ENCODE measurements around the gene SLCO1C1. TPM values are rescaled to one million over a fixed set of nuclear protein-coding genes. Genes with fewer than 3 reads are reported as not detected.

SLCO1C1 gene
- total RNA-seq, 1 experiment from 2014 or later: not detected

GRCh38 chr12:20704860-20705259 lies 9.7 kb downstream of the SLCO1C1 start:
- no peak overlapping the region for H3K4me2 ChIP-seq (ENCODE audit: low read length)
- CTCF ChIA-PET: no interaction called here
- POLR2A ChIA-PET: no interaction called here
- no peaks in the 10 kb centered on the region for H3K9me2 ChIP-seq (ENCODE audit: insufficient read depth)
- no peak overlapping the region for H3K9ac ChIP-seq (ENCODE audit: low read length)
- H3K4me3 ChIP-seq (replicated peaks in 1 of 2; ENCODE audit: low read depth in 1 of 2, low read length in 2 of 2): no peak overlapping the region
- H4K20me1 ChIP-seq (ENCODE audit: insufficient read depth): no peaks in the 10 kb centered on the region
- intact Hi-C loops (cut with micrococcal nuclease): no loop called here
- no peaks in the 10 kb centered on the region for H3K79me2 ChIP-seq (ENCODE audit: insufficient read depth, low read length)
- RAD21 ChIA-PET (ENCODE audit: low non-redundant PET in 1 of 2, low total read pairs in 2 of 2, uncharacterized antibody in 2 of 2, unreplicated experiment in 2 of 2): no interaction called here
- no peaks in the 10 kb centered on the region for H3K27me3 ChIP-seq (ENCODE audit: insufficient read depth, low read length)
- ATAC-seq (no peak), DNase-seq (ENCODE audit: low read depth, low spot score) (no peak)
- TF ChIP-seq EZH2 (IDR thresholded peaks at IDR 0.05) (no peak), POLR2A (IDR thresholded peaks at IDR 0.05; ENCODE audit: borderline replicate concordance, extremely low read depth, insufficient read depth, insufficient read length) (no peak), YY1 (IDR thresholded peaks at IDR 0.05; ENCODE audit: extremely low read depth, insufficient replicate concordance, low read depth, low read length) (no peak), CTCF (IDR thresholded peaks at IDR 0.05 in 2 of 3, conservative IDR thresholded peaks at IDR 0.05 in 1 of 3; ENCODE audit: borderline replicate concordance in 1 of 3, insufficient read depth in 1 of 3, low read depth in 2 of 3, low read length in 2 of 3) (no peak), JUND (IDR thresholded peaks at IDR 0.05) (no peak), ZNF274 (IDR thresholded peaks at IDR 0.05; ENCODE audit: low read depth, low read length) (no peak), POLR2AphosphoS5 (IDR thresholded peaks at IDR 0.05; ENCODE audit: low read depth, low read length) (no peak), CBX3 (IDR thresholded peaks at IDR 0.05; ENCODE audit: low read depth) (no peak), ELF1 (IDR thresholded peaks at IDR 0.05; ENCODE audit: borderline replicate concordance, low read depth) (no peak), ATF3 (IDR thresholded peaks at IDR 0.05) (no peak), SIN3A (IDR thresholded peaks at IDR 0.05; ENCODE audit: low read depth) (no peak), ZBTB33 (IDR thresholded peaks at IDR 0.05; ENCODE audit: extremely low read depth, insufficient replicate concordance, low read length) (no peak), MAX (IDR thresholded peaks at IDR 0.05) (no peak), TCF7L2 (IDR thresholded peaks at IDR 0.05; ENCODE audit: borderline replicate concordance, extremely low read depth, insufficient read depth, insufficient read length) (no peak), EZH2phosphoT487 (IDR thresholded peaks at IDR 0.05; ENCODE audit: borderline replicate concordance) (no peak), SP1 (IDR thresholded peaks at IDR 0.05; ENCODE audit: low read depth) (no peak), FOSL1 (IDR thresholded peaks at IDR 0.05; ENCODE audit: low read depth) (no peak), CEBPB (IDR thresholded peaks at IDR 0.05; ENCODE audit: low read depth) (no peak), SRF (IDR thresholded peaks at IDR 0.05; ENCODE audit: low read depth) (no peak)
- no TSS peak for BruUV-seq (replicated peaks)
- no peaks in the 10 kb centered on the region for H3K36me3 ChIP-seq (ENCODE audit: control insufficient read depth in 1 of 2, insufficient read depth in 2 of 2, low read length in 2 of 2)
- no peaks in the 10 kb centered on the region for H3K9me3 ChIP-seq (ENCODE audit: control insufficient read depth in 1 of 2, insufficient read depth in 1 of 2, low read depth in 1 of 2, low read length in 2 of 2)
- H2AFZ ChIP-seq (ENCODE audit: low read depth, low read length, poor library complexity, severe bottlenecking): no peak overlapping the region
- H3K27ac ChIP-seq (ENCODE audit: low read depth, low read length): no peak overlapping the region
- no peaks in the 10 kb centered on the region for H3K4me1 ChIP-seq (ENCODE audit: control insufficient read depth in 1 of 2, insufficient read depth in 2 of 2, low read length in 2 of 2)

All from HCT116 (cell line).